GM10248 (cell line): ENCODE results near the gene DOCK1.

Experiments used
- CTCF ChIA-PET: fragments of 300-600 bp; sonication (Branson Sonifier 250); formaldehyde crosslinking; extraction: SDS; loops from one replicate; lab custom pipeline; 2021; ENCODE audit warnings: antibody characterized with exemption; lab: Yijun Ruan, JAX
- POLR2A ChIA-PET: fragments of 350-650 bp; sonication (Branson Sonifier 250); formaldehyde crosslinking; extraction: SDS; loops from one replicate; lab custom pipeline; 2020; ENCODE audit warnings: antibody characterized with exemption; lab: Yijun Ruan, JAX
- DNase-seq: peaks from one replicate; pipeline ENCODE4 v3.0.0; 2012; ENCODE audit errors: extremely low spot score
- TF ChIP-seq, protein P1 (sequence below): IDR thresholded peaks from 2 replicates; pipeline ENCODE4 v1.5.1; 2012; ENCODE audit warnings: mild to moderate bottlenecking, low read depth; ENCODE audit errors: extremely low read depth, missing control alignments, control extremely low read depth

DOCK1 gene

GRCh38 chr10:127035827-127036226, 130.6 kb downstream of the DOCK1 start:
- TF ChIP-seq, protein P1, sequence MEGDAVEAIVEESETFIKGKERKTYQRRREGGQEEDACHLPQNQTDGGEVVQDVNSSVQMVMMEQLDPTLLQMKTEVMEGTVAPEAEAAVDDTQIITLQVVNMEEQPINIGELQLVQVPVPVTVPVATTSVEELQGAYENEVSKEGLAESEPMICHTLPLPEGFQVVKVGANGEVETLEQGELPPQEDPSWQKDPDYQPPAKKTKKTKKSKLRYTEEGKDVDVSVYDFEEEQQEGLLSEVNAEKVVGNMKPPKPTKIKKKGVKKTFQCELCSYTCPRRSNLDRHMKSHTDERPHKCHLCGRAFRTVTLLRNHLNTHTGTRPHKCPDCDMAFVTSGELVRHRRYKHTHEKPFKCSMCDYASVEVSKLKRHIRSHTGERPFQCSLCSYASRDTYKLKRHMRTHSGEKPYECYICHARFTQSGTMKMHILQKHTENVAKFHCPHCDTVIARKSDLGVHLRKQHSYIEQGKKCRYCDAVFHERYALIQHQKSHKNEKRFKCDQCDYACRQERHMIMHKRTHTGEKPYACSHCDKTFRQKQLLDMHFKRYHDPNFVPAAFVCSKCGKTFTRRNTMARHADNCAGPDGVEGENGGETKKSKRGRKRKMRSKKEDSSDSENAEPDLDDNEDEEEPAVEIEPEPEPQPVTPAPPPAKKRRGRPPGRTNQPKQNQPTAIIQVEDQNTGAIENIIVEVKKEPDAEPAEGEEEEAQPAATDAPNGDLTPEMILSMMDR, result no peak
- ChIA-PET POLR2A (no interaction called here), CTCF (no interaction called here)
- DNase-seq, result no peak

GRCh38 chr10:127036987-127037386, 131.8 kb downstream of the DOCK1 start:
- ChIA-PET POLR2A (no interaction called here), CTCF (no interaction called here)
- no peak for DNase-seq
- TF ChIP-seq, protein P1, result no peak

DNA sequence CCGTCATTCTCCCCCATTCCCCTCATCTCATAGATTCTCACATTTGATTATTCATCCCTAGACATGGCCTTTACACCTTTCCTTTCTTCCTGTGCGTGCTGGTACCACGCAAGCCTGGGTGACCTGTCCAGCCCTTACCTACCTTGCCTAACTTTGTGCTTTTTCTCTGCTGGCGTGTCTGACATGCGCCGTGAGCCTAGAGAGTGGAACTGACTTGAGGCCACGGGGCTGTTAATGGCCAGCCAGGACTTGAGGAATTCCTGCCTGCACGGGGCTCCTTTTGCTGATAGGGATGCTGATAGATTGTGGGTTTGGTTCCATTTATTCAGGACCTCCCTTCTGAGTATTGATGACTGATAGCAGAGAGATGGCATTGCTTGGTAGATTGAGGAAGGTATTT, 134.2 kb downstream of the DOCK1 start:
- CTCF ChIA-PET, result no interaction called here
- POLR2A ChIA-PET, result no interaction called here
- no peak for DNase-seq
- TF ChIP-seq, protein P1, result no peak

- DNase-seq, result no peak
- ChIA-PET POLR2A (no interaction called here), CTCF (no interaction called here)
- TF ChIP-seq, protein P1, result no peak
Observed at GRCh38 chr10:127040756-127041155, 135.5 kb downstream of the DOCK1 start.

GRCh38 chr10:127041552-127041951, 136.3 kb downstream of the DOCK1 start:
- POLR2A ChIA-PET, result no interaction called here
- CTCF ChIA-PET, result no interaction called here
- no peak for DNase-seq
- TF ChIP-seq, protein P1, result no peak

GRCh38 chr10:127043301-127043700, 138.1 kb downstream of the DOCK1 start:
- POLR2A ChIA-PET, result no interaction called here
- TF ChIP-seq, protein P1, result no peak
- DNase-seq, result no peak
- CTCF ChIA-PET, result interaction anchor here (1.5 kb wide), 1 partner anchor 36 kb away, joined by 3 read pairs; no protein-coding TSS in a partner anchor

- POLR2A ChIA-PET, result no interaction called here
- CTCF ChIA-PET, result interaction anchor here (1.5 kb wide), 1 partner anchor 35 kb away, joined by 3 read pairs; no protein-coding TSS in a partner anchor
Observed at GRCh38 chr10:127044186-127044585, 139.0 kb downstream of the DOCK1 start.

More at GRCh38 chr10:127044186-127044585, 139.0 kb downstream of the DOCK1 start:
- DNase-seq, result no peak
- TF ChIP-seq, protein P1, result no peak
